ENCODE results near the gene LAMA5. TPM values are rescaled to one million over a fixed set of nuclear protein-coding genes. Genes with fewer than 3 reads are reported as not detected.

Gene LAMA5
- total and polyA plus RNA-seq, 2 of the 8 experiments (the other 6 are each of a cell fraction or from before 2014, with no cell fraction given), result 34.4 to 225 TPM

DNA sequence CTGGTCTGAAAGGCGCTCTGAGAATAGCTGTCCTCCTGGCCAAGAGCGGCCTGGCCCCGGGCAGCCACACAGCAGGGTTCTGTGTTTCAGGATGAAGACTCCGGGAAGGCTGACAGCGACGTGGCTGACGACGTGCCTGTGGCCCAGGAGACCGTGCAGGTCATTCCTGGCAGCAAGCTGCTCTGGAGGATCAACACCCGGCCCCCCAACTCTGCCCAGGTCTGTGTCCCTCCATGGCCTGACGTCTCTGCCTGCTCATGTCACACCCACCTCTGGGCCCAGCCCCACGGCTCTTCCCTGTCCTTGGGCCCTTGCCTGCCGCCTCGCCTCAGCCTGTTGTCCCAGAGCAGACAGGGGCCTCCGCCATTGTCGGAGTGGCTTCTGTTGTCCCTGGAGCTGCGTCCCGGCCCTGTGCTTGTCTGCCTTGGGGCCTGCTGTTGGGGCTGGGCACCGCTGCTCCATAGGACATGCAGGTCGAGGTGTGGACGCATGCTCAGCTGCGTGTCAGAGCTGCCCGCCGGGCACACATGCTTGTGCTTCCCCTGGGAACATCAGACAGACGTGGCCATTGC lies 80.5 kb downstream of the LAMA5 start:
- no peak for FAIRE-seq
- ChIA-PET CTCF (ENCODE audit: partially characterized antibody) (interaction anchor here (1.2 to 1.3 kb wide), 2 partner anchors 9 to 27 kb away, joined by 3 to 4 read pairs; no protein-coding TSS in a partner anchor), POLR2A (ENCODE audit: partially characterized antibody) (no interaction called here)
- Histone ChIP-seq H3K27me3 (replicated peaks in 1 of 4; ENCODE audit: control insufficient read depth in 3 of 4, extremely low read depth in 1 of 4, insufficient read depth in 3 of 4, low read length in 3 of 4) (no peaks in the 10 kb centered on the region), H3K14ac (ENCODE audit: insufficient read length) (no peak overlapping the region), H3K36me3 (ENCODE audit: control insufficient read depth in 2 of 4, insufficient read depth in 4 of 4, low read length in 3 of 4) (peaks cover 5 to 26% (median 14%) of the 10 kb centered on the region in 4 experiments), H3K18ac (ENCODE audit: extremely low read depth, low read length) (no peak overlapping the region), H3K79me1 (ENCODE audit: low read depth, low read length) (no peaks in the 10 kb centered on the region), H3K23me2 (ENCODE audit: low read depth, low read length) (no peaks in the 10 kb centered on the region), H4K8ac (ENCODE audit: extremely low read depth, insufficient read depth, low read length) (peak overlapping the region; percentile 51; the same call in 1 of the 2 replicates), H3K23ac (ENCODE audit: insufficient read length) (no peak overlapping the region), H4K91ac (replicated peaks; ENCODE audit: insufficient read length, low read length) (no peak overlapping the region), H2AK5ac (ENCODE audit: low read depth, low read length) (no peak overlapping the region), H3K9ac (replicated peaks in 1 of 4; ENCODE audit: extremely low read depth in 1 of 4, low read depth in 3 of 4, low read length in 3 of 4) (no peak overlapping the region), H2BK120ac (replicated peaks; ENCODE audit: low read depth, low read length) (no peak overlapping the region), H2BK15ac (ENCODE audit: low read length) (no peak overlapping the region), H3K56ac (replicated peaks; ENCODE audit: insufficient read length, low read depth, low read length) (no peak overlapping the region), H3K4me1 (replicated peaks in 1 of 4; ENCODE audit: control insufficient read depth in 3 of 4, insufficient read depth in 4 of 4, low read length in 3 of 4) (no peaks in the 10 kb centered on the region), H2AFZ (ENCODE audit: low read length) (no peak overlapping the region), H4K20me1 (replicated peaks in 1 of 2; ENCODE audit: control insufficient read depth in 1 of 2, insufficient read depth in 2 of 2, low read length in 2 of 2) (peaks cover 0 to 7% of the 10 kb centered on the region in 2 experiments), H3K4ac (replicated peaks; ENCODE audit: insufficient read length, low read depth, low read length) (no peak overlapping the region), H2BK20ac (ENCODE audit: low read length) (no peak overlapping the region), H2BK12ac (ENCODE audit: low read depth, low read length) (no peak overlapping the region), H3K4me2 (ENCODE audit: insufficient read depth in 1 of 2, low read depth in 2 of 2, low read length in 2 of 2) (no peak overlapping the region), H2BK5ac (ENCODE audit: low read depth, low read length) (no peak overlapping the region), H3K79me2 (ENCODE audit: control insufficient read depth in 1 of 2, insufficient read depth in 2 of 2, low read length in 2 of 2) (no peaks in the 10 kb centered on the region), H3K4me3 (ENCODE audit: extremely low read depth in 1 of 4, insufficient read depth in 2 of 4, low read depth in 3 of 4, low read length in 4 of 4) (no peak overlapping the region), H3K9me3 (ENCODE audit: insufficient read depth in 2 of 2, low read depth in 1 of 2, low read length in 1 of 2) (no peaks in the 10 kb centered on the region), H3K27ac (ENCODE audit: low read depth, low read length) (no peak overlapping the region), H4K5ac (ENCODE audit: insufficient read length, low read depth, low read length) (no peak overlapping the region)
- DNase-seq (ENCODE audit: low read depth in 1 of 2, low spot score in 2 of 2), result no peak
- WGBS, 2 experiments (ENCODE audit: extremely low coverage in 1 of 2, insufficient coverage in 1 of 2, insufficient read length in 1 of 2, insufficient replicate concordance in 2 of 2, low coverage in 1 of 2, low lambda C conversion rate in 2 of 2, missing lambda C conversion rate in 1 of 2), result 95% methylated on average over 25 of the region's 25 CpGs; no CpG with 5 or more reads in 1 of the 2 experiments
- TF ChIP-seq CREB1 (IDR thresholded peaks at IDR 0.05), result no peak
- TF ChIP-seq GABPA (IDR thresholded peaks at IDR 0.05; ENCODE audit: borderline replicate concordance, insufficient read depth, low read length), result no peak
- TF ChIP-seq EZH2 (IDR thresholded peaks at IDR 0.05; ENCODE audit: low read depth, low read length, severe bottlenecking), result no peak
- TF ChIP-seq, protein P1, sequence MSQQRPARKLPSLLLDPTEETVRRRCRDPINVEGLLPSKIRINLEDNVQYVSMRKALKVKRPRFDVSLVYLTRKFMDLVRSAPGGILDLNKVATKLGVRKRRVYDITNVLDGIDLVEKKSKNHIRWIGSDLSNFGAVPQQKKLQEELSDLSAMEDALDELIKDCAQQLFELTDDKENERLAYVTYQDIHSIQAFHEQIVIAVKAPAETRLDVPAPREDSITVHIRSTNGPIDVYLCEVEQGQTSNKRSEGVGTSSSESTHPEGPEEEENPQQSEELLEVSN (IDR thresholded peaks at IDR 0.05), result no peak
- no peak for TF ChIP-seq NRF1 (IDR thresholded peaks at IDR 0.05; ENCODE audit: low read depth, low read length)
- TF ChIP-seq, protein P2, sequence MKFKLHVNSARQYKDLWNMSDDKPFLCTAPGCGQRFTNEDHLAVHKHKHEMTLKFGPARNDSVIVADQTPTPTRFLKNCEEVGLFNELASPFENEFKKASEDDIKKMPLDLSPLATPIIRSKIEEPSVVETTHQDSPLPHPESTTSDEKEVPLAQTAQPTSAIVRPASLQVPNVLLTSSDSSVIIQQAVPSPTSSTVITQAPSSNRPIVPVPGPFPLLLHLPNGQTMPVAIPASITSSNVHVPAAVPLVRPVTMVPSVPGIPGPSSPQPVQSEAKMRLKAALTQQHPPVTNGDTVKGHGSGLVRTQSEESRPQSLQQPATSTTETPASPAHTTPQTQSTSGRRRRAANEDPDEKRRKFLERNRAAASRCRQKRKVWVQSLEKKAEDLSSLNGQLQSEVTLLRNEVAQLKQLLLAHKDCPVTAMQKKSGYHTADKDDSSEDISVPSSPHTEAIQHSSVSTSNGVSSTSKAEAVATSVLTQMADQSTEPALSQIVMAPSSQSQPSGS (IDR thresholded peaks at IDR 0.05; ENCODE audit: low read length), result no peak
- no peak for TF ChIP-seq JUND (IDR thresholded peaks at IDR 0.05; ENCODE audit: low read length)

Measured in H1 (cell line).